Neural cell (in vitro differentiated cells): ENCODE data around the gene BTG2. TPM values are rescaled to one million over a fixed set of nuclear protein-coding genes. Genes with fewer than 3 reads are reported as not detected.

Experiments
- H2AFZ ChIP-seq: fragments of 200-600, 300-800 bp; sonication (generic), shearing (Covaris generic); 2 replicates; pipeline ENCODE4 v1.6.0; 2014; ENCODE audit warnings: low read depth, mild to moderate bottlenecking, antibody characterized with exemption, low read length, moderate library complexity
- H3F3A ChIP-seq: fragments of 200-600 bp; shearing (Covaris generic); 2 replicates; pipeline ENCODE4 v1.6.1; 2016; ENCODE audit warnings: mild to moderate bottlenecking, moderate library complexity, mixed read lengths, antibody characterized with exemption, low read length; ENCODE audit not compliant: insufficient read depth, poor library complexity, severe bottlenecking
- H3K27ac ChIP-seq: fragments of 200-600, 300-800 bp; sonication (generic), shearing (Covaris generic); 2 replicates; pipeline ENCODE4 v1.5.1; 2014; ENCODE audit warnings: mild to moderate bottlenecking, low read length, moderate library complexity
- H3K27me3 ChIP-seq: fragments of 300-800, 200-600 bp; sonication (generic), shearing (Covaris generic); 2 replicates; pipeline ENCODE4 v1.6.0; 2014; ENCODE audit warnings: mild to moderate bottlenecking, low read depth, low read length, moderate library complexity; ENCODE audit not compliant: insufficient read depth
- H3K36me3 ChIP-seq: fragments of 300-800, 200-600 bp; sonication (generic), shearing (Covaris generic); 2 replicates; pipeline ENCODE4 v1.5.1; 2014; ENCODE audit warnings: mild to moderate bottlenecking, antibody characterized with exemption, low read length, moderate library complexity; ENCODE audit not compliant: insufficient read depth
- H3K4me2 ChIP-seq: fragments of 300-800, 200-600 bp; sonication (generic), shearing (Covaris generic); 2 replicates; pipeline ENCODE4 v1.6.0; 2014; ENCODE audit warnings: mild to moderate bottlenecking, low read length
- H3K4me3 ChIP-seq: fragments of 300-800, 200-600 bp; sonication (generic), shearing (Covaris generic); 2 replicates; pipeline ENCODE4 v1.5.1; 2014; ENCODE audit warnings: mild to moderate bottlenecking, low read length, moderate library complexity
- H3K79me2 ChIP-seq: fragments of 200-600 bp; shearing (Covaris generic); replicated peaks from 2 replicates; pipeline ENCODE4 v1.6.0; 2014; ENCODE audit warnings: mild to moderate bottlenecking, low read length, moderate library complexity; ENCODE audit not compliant: insufficient read depth
- H3K9ac ChIP-seq: fragments of 300-800, 200-600 bp; sonication (generic), shearing (Covaris generic); 2 replicates; pipeline ENCODE4 v1.6.1; 2016; ENCODE audit warnings: mild to moderate bottlenecking, low read length, mixed read lengths
- H3K9me2 ChIP-seq: fragments of 200-600 bp; shearing (Covaris generic); 2 replicates; pipeline ENCODE4 v1.6.1; 2016; ENCODE audit warnings: mild to moderate bottlenecking, low read length, mixed read lengths; ENCODE audit not compliant: insufficient read depth
- H3K9me3 ChIP-seq: fragments of 200-600, 300-800 bp; sonication (generic), shearing (Covaris generic); 2 replicates; pipeline ENCODE4 v1.6.1; 2016; ENCODE audit warnings: mild to moderate bottlenecking, mixed run types, low read length, moderate library complexity, mixed read lengths
- H4K20me1 ChIP-seq: fragments of 200-600 bp; shearing (Covaris generic); 2 replicates; pipeline ENCODE4 v1.6.1; 2016; ENCODE audit warnings: mild to moderate bottlenecking, mixed run types; ENCODE audit not compliant: insufficient read depth
- EP300 ChIP-seq: fragments of 450-650 bp; conservative IDR thresholded peaks from 2 replicates; pipeline ENCODE4 v1.6.1; 2014; ENCODE audit warnings: antibody characterized with exemption, mild to moderate bottlenecking, moderate library complexity; ENCODE audit not compliant: poor library complexity, severe bottlenecking
- EZH2 ChIP-seq: fragments of 200-600, 300-800 bp; shearing (Covaris generic), sonication (generic); IDR thresholded peaks from 2 replicates; pipeline ENCODE4 v1.6.1; 2014; ENCODE audit warnings: antibody characterized with exemption, low read length, borderline replicate concordance, mild to moderate bottlenecking; ENCODE audit not compliant: insufficient read depth, poor library complexity, severe bottlenecking
- MXI1 ChIP-seq: fragments of 450-650 bp; conservative IDR thresholded peaks from 2 replicates; pipeline ENCODE4 v1.6.1; 2014; ENCODE audit warnings: antibody characterized with exemption, mild to moderate bottlenecking; ENCODE audit not compliant: poor library complexity, severe bottlenecking
- POLR2AphosphoS5 ChIP-seq: IDR thresholded peaks from 2 replicates; pipeline ENCODE4 v1.6.1; 2012
- RAD21 ChIP-seq: fragments of 450-650 bp; conservative IDR thresholded peaks from 2 replicates; pipeline ENCODE4 v1.6.1; 2014; ENCODE audit warnings: antibody characterized with exemption, mild to moderate bottlenecking, moderate library complexity
- SMC3 ChIP-seq: fragments of 450-650 bp; conservative IDR thresholded peaks from 2 replicates; pipeline ENCODE4 v1.6.1; 2014; ENCODE audit warnings: antibody characterized with exemption, mild to moderate bottlenecking, moderate library complexity; ENCODE audit not compliant: poor library complexity
- TAF1 ChIP-seq: IDR thresholded peaks from 2 replicates; pipeline ENCODE4 v1.6.1; 2012; ENCODE audit warnings: low read depth
- polyA plus RNA-seq: library from polyadenylated mRNA; depleted of rRNA; stranded (reverse); fragments of >200 nt; gene quantifications from 2 replicates; pipeline ENCODE4 v1.2.3, GENCODE V29; 2014
- TF ChIP-seq, protein P1 (sequence below): IDR thresholded peaks from 2 replicates; pipeline ENCODE4 v1.6.1; 2012; ENCODE audit warnings: borderline replicate concordance
- TF ChIP-seq, protein P2 (sequence below): fragments of 450-650 bp; IDR thresholded peaks from 2 replicates; pipeline ENCODE4 v1.5.1; 2014; ENCODE audit warnings: antibody characterized with exemption, mild to moderate bottlenecking, moderate library complexity; ENCODE audit not compliant: poor library complexity, severe bottlenecking

Gene BTG2
- polyA plus RNA-seq, 1 donor from 2014 or later: 4.1 TPM

DNA sequence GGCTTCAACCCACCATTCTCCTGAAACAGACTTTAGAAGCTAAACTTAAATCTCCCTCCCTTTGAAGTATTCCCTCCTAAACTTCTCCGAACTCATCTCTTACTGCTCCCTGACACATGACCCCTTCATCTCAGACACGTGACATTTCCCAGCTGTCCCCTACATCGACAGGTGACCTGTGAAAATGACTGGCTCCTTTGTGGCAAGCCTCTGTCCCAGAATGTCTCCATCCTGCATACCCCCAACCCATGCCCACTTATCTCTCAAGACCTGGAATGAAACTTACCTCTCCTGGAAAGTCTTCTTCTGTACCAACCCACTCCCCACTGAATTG is 41.4 kb downstream of the BTG2 start:
- no peaks in the 10 kb centered on the region for H3K9me2 ChIP-seq
- H3K27me3 ChIP-seq: no peaks in the 10 kb centered on the region
- H3K27ac ChIP-seq: no peak overlapping the region
- no peak overlapping the region for H3K4me2 ChIP-seq
- no peaks in the 10 kb centered on the region for H4K20me1 ChIP-seq
- no peaks in the 10 kb centered on the region for H3K9me3 ChIP-seq
- no peaks in the 10 kb centered on the region for H3F3A ChIP-seq
- H3K79me2 ChIP-seq: no peaks in the 10 kb centered on the region
- H3K36me3 ChIP-seq: no peaks in the 10 kb centered on the region
- TF ChIP-seq, protein P1, sequence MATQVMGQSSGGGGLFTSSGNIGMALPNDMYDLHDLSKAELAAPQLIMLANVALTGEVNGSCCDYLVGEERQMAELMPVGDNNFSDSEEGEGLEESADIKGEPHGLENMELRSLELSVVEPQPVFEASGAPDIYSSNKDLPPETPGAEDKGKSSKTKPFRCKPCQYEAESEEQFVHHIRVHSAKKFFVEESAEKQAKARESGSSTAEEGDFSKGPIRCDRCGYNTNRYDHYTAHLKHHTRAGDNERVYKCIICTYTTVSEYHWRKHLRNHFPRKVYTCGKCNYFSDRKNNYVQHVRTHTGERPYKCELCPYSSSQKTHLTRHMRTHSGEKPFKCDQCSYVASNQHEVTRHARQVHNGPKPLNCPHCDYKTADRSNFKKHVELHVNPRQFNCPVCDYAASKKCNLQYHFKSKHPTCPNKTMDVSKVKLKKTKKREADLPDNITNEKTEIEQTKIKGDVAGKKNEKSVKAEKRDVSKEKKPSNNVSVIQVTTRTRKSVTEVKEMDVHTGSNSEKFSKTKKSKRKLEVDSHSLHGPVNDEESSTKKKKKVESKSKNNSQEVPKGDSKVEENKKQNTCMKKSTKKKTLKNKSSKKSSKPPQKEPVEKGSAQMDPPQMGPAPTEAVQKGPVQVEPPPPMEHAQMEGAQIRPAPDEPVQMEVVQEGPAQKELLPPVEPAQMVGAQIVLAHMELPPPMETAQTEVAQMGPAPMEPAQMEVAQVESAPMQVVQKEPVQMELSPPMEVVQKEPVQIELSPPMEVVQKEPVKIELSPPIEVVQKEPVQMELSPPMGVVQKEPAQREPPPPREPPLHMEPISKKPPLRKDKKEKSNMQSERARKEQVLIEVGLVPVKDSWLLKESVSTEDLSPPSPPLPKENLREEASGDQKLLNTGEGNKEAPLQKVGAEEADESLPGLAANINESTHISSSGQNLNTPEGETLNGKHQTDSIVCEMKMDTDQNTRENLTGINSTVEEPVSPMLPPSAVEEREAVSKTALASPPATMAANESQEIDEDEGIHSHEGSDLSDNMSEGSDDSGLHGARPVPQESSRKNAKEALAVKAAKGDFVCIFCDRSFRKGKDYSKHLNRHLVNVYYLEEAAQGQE: no peak
- TF ChIP-seq EP300 (no peak), RAD21 (no peak), TAF1 (no peak), EZH2 (no peak), POLR2AphosphoS5 (no peak), MXI1 (no peak)
- TF ChIP-seq, protein P2, sequence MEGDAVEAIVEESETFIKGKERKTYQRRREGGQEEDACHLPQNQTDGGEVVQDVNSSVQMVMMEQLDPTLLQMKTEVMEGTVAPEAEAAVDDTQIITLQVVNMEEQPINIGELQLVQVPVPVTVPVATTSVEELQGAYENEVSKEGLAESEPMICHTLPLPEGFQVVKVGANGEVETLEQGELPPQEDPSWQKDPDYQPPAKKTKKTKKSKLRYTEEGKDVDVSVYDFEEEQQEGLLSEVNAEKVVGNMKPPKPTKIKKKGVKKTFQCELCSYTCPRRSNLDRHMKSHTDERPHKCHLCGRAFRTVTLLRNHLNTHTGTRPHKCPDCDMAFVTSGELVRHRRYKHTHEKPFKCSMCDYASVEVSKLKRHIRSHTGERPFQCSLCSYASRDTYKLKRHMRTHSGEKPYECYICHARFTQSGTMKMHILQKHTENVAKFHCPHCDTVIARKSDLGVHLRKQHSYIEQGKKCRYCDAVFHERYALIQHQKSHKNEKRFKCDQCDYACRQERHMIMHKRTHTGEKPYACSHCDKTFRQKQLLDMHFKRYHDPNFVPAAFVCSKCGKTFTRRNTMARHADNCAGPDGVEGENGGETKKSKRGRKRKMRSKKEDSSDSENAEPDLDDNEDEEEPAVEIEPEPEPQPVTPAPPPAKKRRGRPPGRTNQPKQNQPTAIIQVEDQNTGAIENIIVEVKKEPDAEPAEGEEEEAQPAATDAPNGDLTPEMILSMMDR: no peak
- H3K4me3 ChIP-seq: no peak overlapping the region
- H3K9ac ChIP-seq: no peak overlapping the region
- no peak overlapping the region for H2AFZ ChIP-seq

DNA sequence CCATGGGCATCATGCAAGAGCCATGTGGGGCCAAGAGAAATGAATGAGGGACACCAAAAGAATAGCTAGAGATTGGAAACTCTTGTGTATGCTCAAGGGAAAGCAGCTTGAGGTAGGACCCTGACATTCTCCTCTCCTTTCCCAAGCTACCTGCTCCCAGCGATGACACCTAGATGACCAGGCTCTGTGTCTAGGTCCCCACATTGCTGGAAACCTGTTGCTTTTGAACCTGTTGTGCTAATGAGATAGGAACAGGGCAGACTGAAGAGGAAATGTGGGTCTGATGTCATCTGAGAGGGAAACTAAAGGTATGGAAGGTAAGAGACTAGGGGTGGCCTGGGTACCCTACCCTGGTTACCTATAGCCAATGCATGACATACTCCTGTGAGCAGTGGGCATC is 43.8 kb downstream of the BTG2 start:
- no peaks in the 10 kb centered on the region for H3K27me3 ChIP-seq
- H4K20me1 ChIP-seq: no peaks in the 10 kb centered on the region
- H3K9me2 ChIP-seq: no peaks in the 10 kb centered on the region
- no peaks in the 10 kb centered on the region for H3K9me3 ChIP-seq
- H3K36me3 ChIP-seq: no peaks in the 10 kb centered on the region
- H3K4me3 ChIP-seq: no peak overlapping the region
- no peaks in the 10 kb centered on the region for H3F3A ChIP-seq
- TF ChIP-seq, protein P1: no peak
- TF ChIP-seq, protein P2: no peak
- TF ChIP-seq SMC3 (no peak), POLR2AphosphoS5 (no peak), RAD21 (no peak), EZH2 (no peak), EP300 (no peak), TAF1 (no peak), MXI1 (no peak)
- H3K4me2 ChIP-seq: no peak overlapping the region
- no peak overlapping the region for H3K27ac ChIP-seq
- no peak overlapping the region for H2AFZ ChIP-seq
- no peak overlapping the region for H3K9ac ChIP-seq
- H3K79me2 ChIP-seq: no peaks in the 10 kb centered on the region
